Inflammatory macrophage treated with lipopolysaccharide for 4 hours (primary cell): ENCODE data around the gene NDUFB2.
"Not testable (repeated sequence)": the region's sequence is repeated elsewhere in the genome, so short reads cannot be mapped to it uniquely, and the experiment has no call there.

ENCODE experiments used
- DNase-seq: peaks from one replicate; pipeline ENCODE4 v3.0.0-alpha.2; 2020

Gene NDUFB2

GRCh38 chr7:140694592-140694991 is 1.9 kb upstream of the NDUFB2 start:
- DNase-seq, result no peak

GRCh38 chr7:140695381-140695780 is 1.1 kb upstream of the NDUFB2 start:
- DNase-seq, result no peak

GRCh38 chr7:140696024-140696679 is 356 bp upstream of the NDUFB2 start:
- peak; percentile 93 for DNase-seq

- DNase-seq, result no peak
Observed at GRCh38 chr7:140697447-140698143, 1.1 kb downstream of the NDUFB2 start.

- DNase-seq, result no peak
Observed at GRCh38 chr7:140698477-140698876, 2.0 kb downstream of the NDUFB2 start.

- no peak for DNase-seq
Observed at GRCh38 chr7:140702774-140703173, 6.3 kb downstream of the NDUFB2 start.

GRCh38 chr7:140704205-140704604 is 7.7 kb downstream of the NDUFB2 start:
- DNase-seq, result no peak

- DNase-seq, result no peak
Observed at GRCh38 chr7:140707132-140707531, 10.6 kb downstream of the NDUFB2 start.

- DNase-seq, result not testable (repeated sequence)
Observed at GRCh38 chr7:140708764-140709163, 12.3 kb downstream of the NDUFB2 start.

GRCh38 chr7:140712392-140712791 is 15.9 kb downstream of the NDUFB2 start:
- DNase-seq, result not testable (repeated sequence)

GRCh38 chr7:140714331-140715040 is 18.0 kb downstream of the NDUFB2 start:
- no peak for DNase-seq

GRCh38 chr7:140719721-140720120 is 23.2 kb downstream of the NDUFB2 start:
- DNase-seq, result peak; percentile 54

GRCh38 chr7:140722254-140722653 is 25.7 kb downstream of the NDUFB2 start:
- DNase-seq, result no peak

GRCh38 chr7:140723006-140723405 is 26.5 kb downstream of the NDUFB2 start:
- no peak for DNase-seq

GRCh38 chr7:140723574-140723973 is 27.1 kb downstream of the NDUFB2 start:
- DNase-seq, result no peak

- no peak for DNase-seq
Observed at GRCh38 chr7:140724706-140725105, 28.2 kb downstream of the NDUFB2 start.

GRCh38 chr7:140726281-140726680 is 29.8 kb downstream of the NDUFB2 start:
- peak; percentile 24 for DNase-seq

- DNase-seq, result no peak
Observed at GRCh38 chr7:140732416-140732815, 35.9 kb downstream of the NDUFB2 start.

GRCh38 chr7:140734096-140734495 is 37.6 kb downstream of the NDUFB2 start:
- DNase-seq, result no peak

GRCh38 chr7:140734729-140735128 is 38.2 kb downstream of the NDUFB2 start:
- DNase-seq, result no peak

GRCh38 chr7:140738280-140738679 is 41.8 kb downstream of the NDUFB2 start:
- DNase-seq, result no peak

GRCh38 chr7:140743255-140743654 is 46.7 kb downstream of the NDUFB2 start:
- not testable (repeated sequence) for DNase-seq

- no peak for DNase-seq
Observed at GRCh38 chr7:140744005-140744404, 47.5 kb downstream of the NDUFB2 start.
